ENCODE measurements around the gene CUX1.
"Not testable (repeated sequence)": the region's sequence is repeated elsewhere in the genome, so short reads cannot be mapped to it uniquely, and the experiment has no call there.

Gene CUX1

DNA sequence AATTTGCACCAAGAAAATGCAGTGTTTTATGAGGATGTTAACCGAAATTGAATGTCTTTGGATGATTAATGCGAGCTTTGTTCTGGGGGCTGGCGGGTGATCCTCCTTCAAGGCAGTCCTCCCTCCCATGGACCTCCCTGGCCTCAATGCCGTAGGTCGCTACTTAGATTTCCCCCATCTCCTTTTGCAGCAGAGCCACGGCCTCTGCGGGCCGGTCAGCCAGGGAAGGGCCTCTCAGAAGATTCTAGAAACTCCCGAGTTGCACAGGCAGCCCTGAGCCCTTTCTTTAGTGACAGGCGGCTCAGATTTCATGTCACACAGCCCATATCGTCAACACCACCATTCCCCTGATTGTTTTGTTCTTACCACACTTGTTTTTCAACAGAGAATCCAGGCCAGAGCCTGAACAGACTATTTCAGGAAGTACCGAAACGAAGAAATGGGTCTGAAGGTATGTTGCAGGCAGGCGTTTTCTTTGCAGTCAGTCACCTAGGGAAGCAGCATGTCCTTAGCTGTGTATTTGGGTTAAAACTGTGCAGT is 381.1 kb downstream of the CUX1 start:
- DNase-seq, result no peak

GRCh38 chr7:102201576-102201975 is 384.1 kb downstream of the CUX1 start:
- DNase-seq, result no peak

DNA sequence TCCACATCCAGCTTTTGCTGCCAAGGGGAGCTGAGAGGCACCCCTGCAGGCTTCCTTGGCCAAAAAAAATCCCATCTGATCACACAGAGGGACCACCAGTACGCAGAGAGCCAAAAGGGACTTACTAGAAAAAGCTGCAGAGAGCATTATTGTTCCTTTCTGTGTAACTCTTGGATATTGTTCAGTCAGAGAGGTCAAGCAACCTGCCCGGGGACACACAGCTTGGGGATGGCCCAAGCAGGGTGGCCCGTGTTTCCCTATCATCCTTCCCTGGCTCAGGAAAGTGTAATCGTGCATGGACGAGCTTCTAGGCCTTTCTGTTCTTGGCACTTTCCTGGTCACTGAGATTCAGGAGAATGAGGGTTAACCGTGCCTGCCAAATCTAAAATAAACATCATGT is 385.1 kb downstream of the CUX1 start:
- no peak for DNase-seq

DNA sequence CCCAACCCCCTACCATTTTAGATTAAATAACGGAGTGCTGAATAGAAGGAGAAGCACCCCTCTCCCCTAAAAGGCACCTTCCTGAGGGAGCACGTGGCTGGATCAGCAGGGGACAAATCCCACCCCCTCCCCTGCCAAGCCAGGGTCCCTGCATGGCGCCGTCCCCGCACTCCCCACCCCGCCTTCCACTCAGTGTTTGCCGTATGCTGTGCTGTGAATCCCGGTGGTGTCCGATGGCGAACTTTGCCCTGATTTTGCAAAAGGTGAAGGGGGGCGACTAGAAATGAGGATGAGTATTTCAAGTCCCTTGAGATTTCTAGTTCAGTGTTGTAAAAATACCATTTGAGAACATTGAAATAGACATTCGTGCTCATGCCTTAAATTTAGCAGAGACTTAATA is 385.8 kb downstream of the CUX1 start:
- no peak for DNase-seq

DNA sequence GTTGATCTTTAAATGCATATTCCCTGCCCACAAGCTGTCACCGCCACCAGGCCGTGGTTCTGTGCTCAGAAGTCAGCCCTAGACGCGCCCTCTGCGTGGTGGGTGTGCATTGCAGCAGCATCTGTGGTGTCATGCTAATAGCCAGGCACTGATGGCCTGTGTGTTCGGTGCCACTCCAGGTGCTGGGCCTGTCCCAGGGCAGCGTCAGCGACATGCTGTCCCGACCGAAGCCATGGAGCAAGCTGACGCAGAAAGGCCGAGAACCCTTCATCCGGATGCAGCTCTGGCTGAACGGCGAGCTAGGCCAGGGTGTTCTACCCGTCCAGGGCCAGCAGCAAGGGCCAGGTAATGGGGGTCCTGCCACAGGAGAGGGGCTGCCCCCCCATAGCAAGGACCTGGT is 386.8 kb downstream of the CUX1 start:
- DNase-seq, result no peak

GRCh38 chr7:102205915-102206314 is 388.5 kb downstream of the CUX1 start:
- DNase-seq, result no peak

DNA sequence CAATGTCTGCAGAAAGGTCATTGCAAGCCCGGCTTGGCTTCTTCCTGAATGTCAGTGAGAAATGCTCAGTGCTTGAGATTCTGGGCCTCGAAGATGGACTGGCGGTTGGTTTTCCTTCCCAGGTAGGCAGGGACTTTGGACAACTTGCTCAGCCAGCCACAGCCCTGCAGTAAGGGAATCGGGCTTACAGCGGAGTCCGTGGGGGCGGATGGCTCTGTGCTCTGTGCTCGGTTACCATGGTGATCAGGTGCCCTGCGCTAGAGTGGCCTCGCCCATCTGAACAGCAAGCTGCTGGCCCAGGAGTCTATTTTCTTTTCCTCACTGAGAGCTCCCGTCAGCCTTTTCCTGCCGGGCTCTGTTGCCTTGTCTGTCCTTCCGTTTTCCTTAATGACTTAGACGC is 391.4 kb downstream of the CUX1 start:
- DNase-seq, result no peak

- DNase-seq, result no peak
These were observed 393.4 kb downstream of the CUX1 start for GRCh38 chr7:102210787-102211186.

GRCh38 chr7:102211590-102212550 is 394.4 kb downstream of the CUX1 start:
- DNase-seq, result no peak

DNA sequence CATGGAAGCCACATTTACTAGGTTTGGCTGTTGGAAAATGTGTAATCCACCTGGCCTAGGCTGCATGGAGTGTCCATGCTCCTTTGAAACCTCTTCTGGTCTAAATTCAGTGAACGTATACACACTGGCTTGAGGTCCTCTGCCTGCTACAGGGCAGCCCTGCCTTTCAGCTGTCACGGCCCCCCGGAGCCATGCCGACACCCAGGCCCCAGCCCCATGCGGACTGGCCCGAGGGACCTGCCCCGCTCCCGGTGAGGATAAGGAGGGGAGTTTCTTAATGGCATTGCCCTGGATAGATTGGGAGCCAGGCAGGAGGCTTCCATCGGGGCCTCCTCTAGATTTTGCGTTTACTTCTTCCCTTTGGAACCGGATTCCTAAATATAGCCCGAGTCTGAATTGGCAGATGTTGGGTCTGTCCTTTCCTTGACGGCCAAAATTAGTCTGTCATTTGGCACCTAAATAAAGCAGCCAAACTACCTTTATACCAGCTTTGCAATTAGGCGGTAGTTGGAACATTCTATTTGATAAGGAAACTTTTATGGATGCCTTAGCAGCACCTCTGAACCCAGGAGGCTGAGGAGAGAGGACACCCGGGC is 397.1 kb downstream of the CUX1 start:
- DNase-seq, result no peak

- DNase-seq, result no peak
These were observed 397.8 kb downstream of the CUX1 start for GRCh38 chr7:102215256-102215655.

DNA sequence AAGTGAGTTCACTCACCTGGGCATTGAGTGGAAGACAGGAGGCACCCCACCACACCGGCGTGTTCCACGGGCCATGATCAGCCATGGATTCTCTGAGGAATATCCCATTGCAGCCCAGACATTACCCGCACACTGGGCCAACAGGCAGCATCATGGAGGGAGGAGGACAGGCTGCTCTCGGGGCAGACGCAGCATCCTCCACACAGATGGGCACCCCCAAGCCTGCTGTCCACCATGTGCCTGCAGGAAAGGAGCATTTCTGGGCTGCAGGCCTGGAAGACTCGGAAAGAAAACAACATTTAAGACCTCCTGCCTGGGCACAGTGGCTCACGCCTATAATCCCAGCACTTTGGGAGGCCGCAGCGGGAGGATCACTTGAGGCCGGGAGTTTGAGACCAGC is 398.3 kb downstream of the CUX1 start:
- no peak for DNase-seq

DNA sequence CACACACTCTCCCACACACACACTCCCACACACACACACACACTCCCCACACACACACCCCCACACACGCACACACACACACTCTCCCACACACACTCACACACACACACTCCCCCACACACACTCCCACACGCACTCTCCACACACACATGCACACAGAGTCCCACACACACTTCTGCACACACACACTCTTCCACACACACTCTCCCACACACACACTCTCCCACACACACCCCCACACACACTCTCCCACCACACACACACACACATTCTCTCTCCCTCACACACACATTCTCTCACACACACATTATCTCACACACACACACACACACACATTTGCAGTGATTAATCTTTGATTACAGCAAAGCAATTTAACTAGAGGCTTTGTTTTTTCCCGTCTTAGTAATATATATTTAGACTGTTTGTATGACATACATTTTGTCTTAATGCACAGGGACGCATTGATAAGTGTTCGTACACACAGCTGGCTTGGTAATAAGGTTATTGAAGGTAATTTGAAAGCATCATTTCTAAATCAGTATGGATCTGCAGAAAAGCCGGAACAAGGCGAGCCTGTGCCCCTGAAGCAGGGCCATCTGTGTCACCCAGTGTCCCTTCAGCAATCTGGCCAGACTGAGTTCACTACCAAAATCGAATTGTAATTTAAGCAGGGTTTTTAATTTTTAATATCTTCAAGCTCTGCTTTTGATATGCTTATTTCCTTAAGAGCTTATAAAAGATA is 399.3 kb downstream of the CUX1 start:
- DNase-seq, result no peak

DNA sequence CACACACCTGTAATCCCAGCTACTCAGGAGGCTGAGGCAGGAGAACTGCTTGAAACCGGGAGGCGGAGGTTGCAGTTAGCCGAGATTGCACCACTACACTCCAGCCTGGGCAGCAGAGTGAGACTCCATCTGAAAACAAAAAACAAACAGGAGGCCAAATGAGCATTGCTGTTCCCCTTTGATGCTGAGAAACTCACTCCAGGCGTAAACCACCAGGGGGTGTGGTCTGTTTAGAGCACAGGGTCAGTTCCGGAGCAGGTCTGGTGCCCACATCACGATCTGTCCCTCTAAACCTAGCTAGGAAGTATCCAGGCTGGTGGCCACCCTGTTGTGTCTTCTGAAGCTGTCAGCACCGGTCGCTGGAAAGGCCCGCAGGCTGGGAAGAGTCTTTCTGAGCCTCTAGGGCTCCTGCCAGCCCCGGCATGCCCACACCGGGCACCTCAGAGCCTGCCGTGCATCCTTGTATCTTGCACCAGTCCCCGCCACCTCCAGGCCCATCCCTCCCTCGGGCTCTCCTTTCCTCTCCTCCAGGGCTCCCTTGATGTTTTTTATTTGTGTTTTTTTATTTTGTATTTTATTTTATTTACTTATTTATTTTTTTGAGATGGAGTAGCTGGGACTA is 402.9 kb downstream of the CUX1 start:
- DNase-seq, result no peak

- DNase-seq, result no peak
These were observed 403.8 kb downstream of the CUX1 start for GRCh38 chr7:102220960-102221800.

DNA sequence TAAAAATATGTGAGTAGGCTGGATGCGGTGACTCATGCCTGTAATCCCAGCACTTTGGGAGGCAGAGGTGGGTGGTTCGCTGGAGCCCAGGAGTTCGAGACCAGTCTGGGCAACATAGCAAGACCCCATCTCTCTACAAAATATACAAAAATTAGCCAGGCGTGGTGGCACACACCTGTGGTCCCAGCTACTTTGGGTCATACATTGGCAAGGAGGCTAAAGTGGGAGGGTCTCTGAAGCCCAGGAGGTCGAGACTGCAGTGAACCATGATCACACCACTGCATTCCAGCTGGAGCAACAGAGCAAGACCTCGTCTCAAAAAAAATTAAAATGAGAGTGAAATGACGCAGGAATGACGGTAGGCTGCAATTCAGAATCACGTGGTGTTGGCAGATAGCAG is 404.5 kb downstream of the CUX1 start:
- DNase-seq, result no peak

GRCh38 chr7:102222445-102222844 is 405.0 kb downstream of the CUX1 start:
- DNase-seq, result no peak

- DNase-seq, result no peak
These were observed 405.8 kb downstream of the CUX1 start for GRCh38 chr7:102223184-102223583.

DNA sequence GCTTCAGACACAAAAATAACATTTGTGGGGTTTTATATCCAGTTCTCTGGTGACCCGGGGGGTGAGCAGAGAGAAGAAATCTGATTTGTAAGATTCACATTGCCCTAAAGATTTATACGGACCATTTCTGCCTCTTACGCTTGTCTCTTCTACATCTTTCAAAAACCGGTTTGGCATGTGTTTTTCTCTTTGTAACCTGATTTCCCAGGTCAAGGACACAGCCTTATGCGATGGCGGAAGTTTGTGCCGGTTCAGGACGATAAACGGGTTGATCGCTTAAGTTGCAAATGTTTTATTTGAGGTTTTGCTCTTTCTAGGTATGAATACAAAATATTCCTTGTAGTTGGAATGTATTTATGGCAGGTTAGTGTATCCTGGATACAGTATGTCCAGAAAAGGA is 407.6 kb downstream of the CUX1 start:
- no peak for DNase-seq

DNA sequence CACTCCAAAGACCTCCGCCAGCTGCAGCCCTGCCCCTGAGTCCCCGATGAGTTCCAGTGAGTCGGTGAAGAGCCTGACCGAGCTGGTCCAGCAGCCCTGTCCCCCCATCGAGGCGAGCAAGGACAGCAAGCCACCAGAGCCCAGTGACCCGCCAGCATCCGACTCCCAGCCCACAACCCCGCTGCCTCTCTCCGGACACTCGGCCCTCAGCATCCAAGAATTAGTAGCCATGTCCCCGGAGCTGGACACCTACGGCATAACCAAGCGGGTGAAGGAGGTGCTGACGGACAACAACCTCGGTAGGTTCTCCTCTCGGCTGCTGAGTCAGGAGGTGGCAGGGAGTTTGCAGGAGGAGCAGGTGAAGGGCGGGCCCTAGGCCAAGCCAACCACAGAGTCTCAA is 409.9 kb downstream of the CUX1 start:
- DNase-seq, result no peak

GRCh38 chr7:102228935-102229334 is 411.5 kb downstream of the CUX1 start:
- no peak for DNase-seq

DNA sequence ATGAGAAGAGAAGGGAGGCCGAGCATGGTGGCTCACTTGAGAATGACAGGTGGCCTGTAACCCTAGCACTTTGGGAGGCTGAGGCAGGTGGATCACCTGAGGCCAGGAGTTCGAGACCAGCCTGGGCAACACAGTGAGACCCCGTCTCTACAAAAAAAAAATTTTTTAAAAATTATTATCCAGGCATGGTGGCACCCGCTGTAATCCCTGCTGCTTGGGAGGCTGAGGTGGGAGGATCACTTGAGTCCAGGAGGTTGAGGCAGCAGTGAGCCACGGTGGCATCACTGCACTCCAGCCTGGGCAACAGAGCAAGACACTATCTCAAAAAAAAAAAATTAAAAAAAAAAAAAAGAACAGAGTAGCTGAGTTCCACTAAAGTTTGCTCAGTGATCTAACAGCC is 412.7 kb downstream of the CUX1 start:
- not testable (repeated sequence) for DNase-seq
